HCT116 (cell line): Measurements from ENCODE around the gene ETV4. TPM values are rescaled to one million over a fixed set of nuclear protein-coding genes. Genes with fewer than 3 reads are reported as not detected.

Experiments used
- ATAC-seq: fragments of 200-7000 bp; cut with Tn5 transposase; 2 replicates; pipeline ENCODE4 v1.9.1; 2020; ENCODE audit warnings: mild to moderate bottlenecking, moderate library complexity
- BruUV-seq: library from RNA; stranded (reverse); fragments of 400-500 nt; replicated peaks from 2 replicates; lab custom pipeline; 2021; lab: Mats Ljungman, UMichigan
- CTCF ChIA-PET: fragments of 300-600 bp; sonication (Branson Sonifier 250); formaldehyde crosslinking; loops from one replicate; lab custom pipeline; 2021; ENCODE audit warnings: antibody characterized with exemption; lab: Charles Lee
- POLR2A ChIA-PET: fragments of 300-600, 350-600 bp; sonication (Branson Sonifier 250); formaldehyde crosslinking; loops from one replicate; lab custom pipeline; 2021; ENCODE audit warnings: antibody characterized with exemption; lab: Charles Lee
- RAD21 ChIA-PET, 2 experiments: fragments of 300-600 bp; sonication (Branson Sonifier 250); formaldehyde crosslinking; loops; one replicate each; lab custom pipeline; 2023; ENCODE audit warnings: low total read pairs in 2 of 2; ENCODE audit not compliant: uncharacterized antibody in 2 of 2, unreplicated experiment in 2 of 2, low non-redundant PET in 1 of 2; lab: Charles Lee
- DNase-seq: peaks from one replicate; pipeline ENCODE4 v3.0.0-alpha.2; 2010; ENCODE audit warnings: low read depth, low spot score
- H2AFZ ChIP-seq: fragments of 200-600 bp; shearing (Covaris generic), sonication (generic); 2 replicates; pipeline ENCODE4 v1.6.1; 2017; ENCODE audit warnings: low read depth, mixed run types, mixed read lengths, antibody characterized with exemption, low read length; ENCODE audit not compliant: poor library complexity, severe bottlenecking
- H3K27ac ChIP-seq: 2 replicates; pipeline ENCODE4 v1.5.1; 2012; ENCODE audit warnings: low read depth, low read length
- H3K27me3 ChIP-seq: fragments of 200-600 bp; sonication (generic); 2 replicates; pipeline ENCODE4 v1.6.1; 2016; ENCODE audit warnings: mixed run types, low read length, mixed read lengths; ENCODE audit not compliant: insufficient read depth
- H3K36me3 ChIP-seq, 2 experiments: fragments of 200-500 bp in 1 of 2; fragments of 200-600 bp in 1 of 2; sonication (Bioruptor generic) in 1 of 2; sonication (generic) in 1 of 2; 2 replicates each; pipeline versions ENCODE4 v1.5.1 to v1.6.1; 2014 to 2016; ENCODE audit warnings: low read length in 2 of 2, inconsistent platforms in 1 of 2, mixed read lengths in 1 of 2, mixed run types in 1 of 2; ENCODE audit not compliant: insufficient read depth in 2 of 2, control insufficient read depth in 1 of 2
- H3K4me1 ChIP-seq, 2 experiments: fragments of 200-600 bp in 1 of 2; sonication (generic) in 1 of 2; 2 replicates each; pipeline versions ENCODE4 v1.5.1 to v1.6.1; 2012 to 2017; ENCODE audit warnings: low read length in 2 of 2, inconsistent platforms in 1 of 2, mild to moderate bottlenecking in 1 of 2, mixed read lengths in 1 of 2, mixed run types in 1 of 2, moderate library complexity in 1 of 2; ENCODE audit not compliant: insufficient read depth in 2 of 2, control insufficient read depth in 1 of 2
- H3K4me2 ChIP-seq: fragments of 200-600 bp; sonication (generic); 2 replicates; pipeline ENCODE4 v1.6.1; 2017; ENCODE audit warnings: mixed run types, low read length, mixed read lengths
- H3K4me3 ChIP-seq, 2 experiments: fragments of 200-600 bp in 1 of 2; sonication (generic) in 1 of 2; replicated peaks in 1 of 2; 2 replicates each; pipeline ENCODE4 v1.5.1; 2011 to 2016; ENCODE audit warnings: low read length in 2 of 2, control low read depth in 1 of 2, low read depth in 1 of 2, mild to moderate bottlenecking in 1 of 2, mixed read lengths in 1 of 2, mixed run types in 1 of 2
- H3K79me2 ChIP-seq: fragments of 200-600 bp; sonication (generic); 2 replicates; pipeline ENCODE4 v1.6.1; 2017; ENCODE audit warnings: mild to moderate bottlenecking, mixed run types, low read length, moderate library complexity, mixed read lengths; ENCODE audit not compliant: insufficient read depth
- H3K9ac ChIP-seq: fragments of 200-600 bp; sonication (generic); 2 replicates; pipeline ENCODE4 v1.6.1; 2016; ENCODE audit warnings: low read length, mixed read lengths
- H3K9me2 ChIP-seq: fragments of 200-600 bp; sonication (generic), shearing (Covaris generic); 2 replicates; pipeline ENCODE4 v1.6.1; 2017; ENCODE audit warnings: mixed run types, mild to moderate bottlenecking, moderate library complexity; ENCODE audit not compliant: insufficient read depth
- H3K9me3 ChIP-seq, 2 experiments: fragments of 200-500 bp in 1 of 2; fragments of 200-600 bp in 1 of 2; sonication (Bioruptor generic) in 1 of 2; sonication (generic) in 1 of 2; 2 replicates each; pipeline ENCODE4 v1.6.1; 2014 to 2017; ENCODE audit warnings: low read length in 2 of 2, mixed read lengths in 2 of 2, inconsistent platforms in 1 of 2, low read depth in 1 of 2, mild to moderate bottlenecking in 1 of 2, mixed run types in 1 of 2, moderate library complexity in 1 of 2; ENCODE audit not compliant: control insufficient read depth in 1 of 2, insufficient read depth in 1 of 2
- H4K20me1 ChIP-seq: fragments of 200-600 bp; sonication (generic), shearing (Covaris generic); 2 replicates; pipeline ENCODE4 v1.6.1; 2017; ENCODE audit warnings: mixed run types, mild to moderate bottlenecking, moderate library complexity; ENCODE audit not compliant: insufficient read depth
- CBX3 ChIP-seq: IDR thresholded peaks from 2 replicates; pipeline ENCODE4 v1.6.1; 2012; ENCODE audit warnings: low read depth
- CEBPB ChIP-seq: IDR thresholded peaks from 2 replicates; pipeline ENCODE4 v1.6.1; 2012; ENCODE audit warnings: low read depth
- EGR1 ChIP-seq: IDR thresholded peaks from 2 replicates; pipeline ENCODE4 v1.6.1; 2012; ENCODE audit warnings: low read depth
- ELF1 ChIP-seq: IDR thresholded peaks from 2 replicates; pipeline ENCODE4 v1.6.1; 2012; ENCODE audit warnings: low read depth, borderline replicate concordance
- EZH2phosphoT487 ChIP-seq: fragments of 200-600 bp; IDR thresholded peaks from 2 replicates; pipeline ENCODE4 v1.6.1; 2018; ENCODE audit warnings: antibody characterized with exemption, borderline replicate concordance
- FOSL1 ChIP-seq: IDR thresholded peaks from 2 replicates; pipeline ENCODE4 v1.6.1; 2012; ENCODE audit warnings: low read depth
- JUND ChIP-seq: IDR thresholded peaks from 2 replicates; pipeline ENCODE4 v1.6.1; 2012
- POLR2A ChIP-seq: IDR thresholded peaks from 2 replicates; pipeline ENCODE4 v1.7.0; 2011; ENCODE audit warnings: borderline replicate concordance; ENCODE audit not compliant: insufficient read depth, insufficient read length; ENCODE audit errors: extremely low read depth
- POLR2AphosphoS5 ChIP-seq: IDR thresholded peaks from 2 replicates; pipeline ENCODE4 v1.6.1; 2011; ENCODE audit warnings: mild to moderate bottlenecking, low read depth, low read length, moderate library complexity
- RAD21 ChIP-seq: IDR thresholded peaks from 2 replicates; pipeline ENCODE4 v1.6.1; 2012; ENCODE audit warnings: low read depth, mild to moderate bottlenecking
- SIN3A ChIP-seq: IDR thresholded peaks from 2 replicates; pipeline ENCODE4 v1.6.1; 2012; ENCODE audit warnings: low read depth
- SRF ChIP-seq: IDR thresholded peaks from 2 replicates; pipeline ENCODE4 v1.6.1; 2012; ENCODE audit warnings: low read depth
- ZFX ChIP-seq: fragments of 450-650 bp; IDR thresholded peaks from 2 replicates; pipeline ENCODE4 v1.6.1; 2017
- ZNF274 ChIP-seq: fragments of 200-500 bp; sonication (Bioruptor generic); IDR thresholded peaks from 2 replicates; pipeline ENCODE4 v1.6.1; 2014; ENCODE audit warnings: mild to moderate bottlenecking, low read depth, low read length, inconsistent platforms
- intact Hi-C: fragments of 100-400 bp; cut with micrococcal nuclease; formaldehyde crosslinking; loops from 2 replicates; pipeline ENCODE4 v1.10.0; 2022
- total RNA-seq: library from RNA; stranded (reverse); gene quantifications from one replicate; pipeline ENCODE4 v1.2.1, GENCODE V29; 2021; ENCODE audit not compliant: unreplicated experiment
- TF ChIP-seq, protein P1 (sequence below): IDR thresholded peaks from 2 replicates; pipeline ENCODE4 v1.6.1; 2011; ENCODE audit warnings: mild to moderate bottlenecking, low read length, moderate library complexity; ENCODE audit not compliant: insufficient replicate concordance; ENCODE audit errors: extremely low read depth
- TF ChIP-seq, protein P2 (sequence below): IDR thresholded peaks from 2 replicates; pipeline ENCODE4 v1.6.1; 2012
- TF ChIP-seq, protein P3 (sequence below), 3 experiments: fragments of 200-600 bp in 1 of 3; sonication (generic) in 1 of 3; IDR thresholded peaks in 2 of 3; conservative IDR thresholded peaks in 1 of 3; 2 replicates each; pipeline ENCODE4 v1.5.1; 2012 to 2017; ENCODE audit warnings: low read depth in 2 of 3, low read length in 2 of 3, antibody characterized with exemption in 1 of 3, borderline replicate concordance in 1 of 3, control low read depth in 1 of 3, mild to moderate bottlenecking in 1 of 3, mixed read lengths in 1 of 3, mixed run types in 1 of 3, moderate library complexity in 1 of 3; ENCODE audit not compliant: insufficient read depth in 1 of 3
- TF ChIP-seq, protein P4 (sequence below): IDR thresholded peaks from 2 replicates; pipeline ENCODE4 v1.6.1; 2012
- TF ChIP-seq, protein P5 (sequence below): IDR thresholded peaks from 2 replicates; pipeline ENCODE4 v1.6.1; 2012; ENCODE audit warnings: low read depth

ETV4 gene
- total RNA-seq, 1 experiment from 2014 or later: 51.5 TPM

DNA sequence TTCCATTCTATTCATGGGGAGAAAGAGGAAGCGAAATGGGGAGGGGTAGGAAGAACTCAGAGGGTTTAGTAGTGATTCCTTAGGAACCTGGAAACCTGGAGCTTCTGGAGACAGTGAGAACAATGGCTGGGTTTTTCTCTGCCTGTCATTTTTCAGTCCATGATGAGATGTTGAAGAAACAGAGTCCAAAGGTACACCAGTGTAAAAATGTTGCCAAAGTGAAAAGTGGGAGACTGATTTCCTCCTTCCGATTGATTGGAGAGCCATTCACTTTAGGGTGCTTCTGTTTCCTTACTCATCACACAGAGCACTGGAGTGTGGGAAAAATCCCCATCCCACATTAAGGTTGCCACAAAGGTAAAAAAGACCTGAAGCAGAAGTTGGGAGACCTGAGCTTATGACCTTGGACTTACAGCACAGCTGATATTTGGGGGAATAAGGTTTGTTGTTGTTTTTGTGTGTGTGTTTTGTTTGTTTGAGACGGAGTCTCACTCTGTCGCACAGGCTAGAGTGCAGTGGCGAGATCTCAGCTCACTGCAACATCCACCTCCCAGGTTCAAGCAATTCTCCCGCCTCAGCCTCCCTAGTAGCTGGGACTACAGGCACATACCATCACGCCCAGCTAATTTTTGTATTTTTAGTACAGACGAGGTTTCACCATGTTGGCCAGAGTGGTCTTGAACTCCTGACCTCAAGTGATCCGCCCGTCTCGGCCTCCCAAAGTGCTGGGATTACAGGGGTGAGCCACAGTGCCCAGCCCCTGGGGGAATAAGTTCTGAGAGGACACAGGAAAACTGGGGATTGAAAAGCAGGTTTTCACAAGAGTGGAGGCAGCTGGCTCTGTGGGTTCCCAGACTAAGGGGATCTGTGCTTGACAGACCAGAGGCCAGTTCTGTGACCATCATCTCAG is 63.8 kb downstream of the ETV4 start:
- Histone ChIP-seq H3K79me2 (peaks cover 35% of the 10 kb centered on the region), H3K9me2 (no peaks in the 10 kb centered on the region), H3K9ac (no peak overlapping the region), H3K4me3 (no peak overlapping the region), H3K36me3 (no peaks in the 10 kb centered on the region), H3K9me3 (no peaks in the 10 kb centered on the region), H3K27ac (no peak overlapping the region), H3K4me2 (no peak overlapping the region), H3K4me1 (peaks cover 11 to 13% of the 10 kb centered on the region in 2 experiments), H4K20me1 (no peaks in the 10 kb centered on the region), H3K27me3 (no peaks in the 10 kb centered on the region), H2AFZ (peak overlapping the region; percentile 8)
- BruUV-seq: no TSS peak
- ChIA-PET RAD21 (interaction anchor here (0.6 to 2.9 kb wide), 4 partner anchors 47 to 89 kb away, joined by 4 to 31 read pairs (median 10); partner anchors contain the start of gene ARL4D (in 1 of the 2)), POLR2A (interaction anchor here (0.6 to 5.7 kb wide), 8 partner anchors 82 to 1225 kb away, joined by 3 to 68 read pairs (median 14); partner anchors contain the start of gene ARL4D), CTCF (interaction anchor here (1.5 to 4.9 kb wide), 5 partner anchors 8 to 114 kb away, joined by 5 to 194 read pairs (median 21); partner anchors contain the start of gene ARL4D)
- intact Hi-C loops: loop anchor here (1.0 to 5.0 kb wide), 3 partner anchors 54 to 145 kb away; no protein-coding TSS in a partner anchor
- no peak for DNase-seq
- no peak for ATAC-seq
- TF ChIP-seq, protein P1, sequence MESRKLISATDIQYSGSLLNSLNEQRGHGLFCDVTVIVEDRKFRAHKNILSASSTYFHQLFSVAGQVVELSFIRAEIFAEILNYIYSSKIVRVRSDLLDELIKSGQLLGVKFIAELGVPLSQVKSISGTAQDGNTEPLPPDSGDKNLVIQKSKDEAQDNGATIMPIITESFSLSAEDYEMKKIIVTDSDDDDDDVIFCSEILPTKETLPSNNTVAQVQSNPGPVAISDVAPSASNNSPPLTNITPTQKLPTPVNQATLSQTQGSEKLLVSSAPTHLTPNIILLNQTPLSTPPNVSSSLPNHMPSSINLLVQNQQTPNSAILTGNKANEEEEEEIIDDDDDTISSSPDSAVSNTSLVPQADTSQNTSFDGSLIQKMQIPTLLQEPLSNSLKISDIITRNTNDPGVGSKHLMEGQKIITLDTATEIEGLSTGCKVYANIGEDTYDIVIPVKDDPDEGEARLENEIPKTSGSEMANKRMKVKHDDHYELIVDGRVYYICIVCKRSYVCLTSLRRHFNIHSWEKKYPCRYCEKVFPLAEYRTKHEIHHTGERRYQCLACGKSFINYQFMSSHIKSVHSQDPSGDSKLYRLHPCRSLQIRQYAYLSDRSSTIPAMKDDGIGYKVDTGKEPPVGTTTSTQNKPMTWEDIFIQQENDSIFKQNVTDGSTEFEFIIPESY: no peak
- TF ChIP-seq, protein P2, sequence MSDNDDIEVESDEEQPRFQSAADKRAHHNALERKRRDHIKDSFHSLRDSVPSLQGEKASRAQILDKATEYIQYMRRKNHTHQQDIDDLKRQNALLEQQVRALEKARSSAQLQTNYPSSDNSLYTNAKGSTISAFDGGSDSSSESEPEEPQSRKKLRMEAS: no peak
- TF ChIP-seq, protein P3, sequence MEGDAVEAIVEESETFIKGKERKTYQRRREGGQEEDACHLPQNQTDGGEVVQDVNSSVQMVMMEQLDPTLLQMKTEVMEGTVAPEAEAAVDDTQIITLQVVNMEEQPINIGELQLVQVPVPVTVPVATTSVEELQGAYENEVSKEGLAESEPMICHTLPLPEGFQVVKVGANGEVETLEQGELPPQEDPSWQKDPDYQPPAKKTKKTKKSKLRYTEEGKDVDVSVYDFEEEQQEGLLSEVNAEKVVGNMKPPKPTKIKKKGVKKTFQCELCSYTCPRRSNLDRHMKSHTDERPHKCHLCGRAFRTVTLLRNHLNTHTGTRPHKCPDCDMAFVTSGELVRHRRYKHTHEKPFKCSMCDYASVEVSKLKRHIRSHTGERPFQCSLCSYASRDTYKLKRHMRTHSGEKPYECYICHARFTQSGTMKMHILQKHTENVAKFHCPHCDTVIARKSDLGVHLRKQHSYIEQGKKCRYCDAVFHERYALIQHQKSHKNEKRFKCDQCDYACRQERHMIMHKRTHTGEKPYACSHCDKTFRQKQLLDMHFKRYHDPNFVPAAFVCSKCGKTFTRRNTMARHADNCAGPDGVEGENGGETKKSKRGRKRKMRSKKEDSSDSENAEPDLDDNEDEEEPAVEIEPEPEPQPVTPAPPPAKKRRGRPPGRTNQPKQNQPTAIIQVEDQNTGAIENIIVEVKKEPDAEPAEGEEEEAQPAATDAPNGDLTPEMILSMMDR (IDR thresholded peaks at IDR 0.05 in 2 of 3, conservative IDR thresholded peaks at IDR 0.05 in 1 of 3; ENCODE audit: borderline replicate concordance in 1 of 3, insufficient read depth in 1 of 3, low read depth in 2 of 3, low read length in 2 of 3): no peak
- no peak for TF ChIP-seq SRF
- TF ChIP-seq POLR2AphosphoS5: no peak
- TF ChIP-seq POLR2A: no peak
- no peak for TF ChIP-seq ZNF274
- no peak for TF ChIP-seq EZH2phosphoT487
- TF ChIP-seq, protein P4, sequence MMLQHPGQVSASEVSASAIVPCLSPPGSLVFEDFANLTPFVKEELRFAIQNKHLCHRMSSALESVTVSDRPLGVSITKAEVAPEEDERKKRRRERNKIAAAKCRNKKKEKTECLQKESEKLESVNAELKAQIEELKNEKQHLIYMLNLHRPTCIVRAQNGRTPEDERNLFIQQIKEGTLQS: no peak
- no peak for TF ChIP-seq ELF1
- TF ChIP-seq RAD21: no peak
- no peak for TF ChIP-seq ZFX
- no peak for TF ChIP-seq SIN3A
- TF ChIP-seq, protein P5, sequence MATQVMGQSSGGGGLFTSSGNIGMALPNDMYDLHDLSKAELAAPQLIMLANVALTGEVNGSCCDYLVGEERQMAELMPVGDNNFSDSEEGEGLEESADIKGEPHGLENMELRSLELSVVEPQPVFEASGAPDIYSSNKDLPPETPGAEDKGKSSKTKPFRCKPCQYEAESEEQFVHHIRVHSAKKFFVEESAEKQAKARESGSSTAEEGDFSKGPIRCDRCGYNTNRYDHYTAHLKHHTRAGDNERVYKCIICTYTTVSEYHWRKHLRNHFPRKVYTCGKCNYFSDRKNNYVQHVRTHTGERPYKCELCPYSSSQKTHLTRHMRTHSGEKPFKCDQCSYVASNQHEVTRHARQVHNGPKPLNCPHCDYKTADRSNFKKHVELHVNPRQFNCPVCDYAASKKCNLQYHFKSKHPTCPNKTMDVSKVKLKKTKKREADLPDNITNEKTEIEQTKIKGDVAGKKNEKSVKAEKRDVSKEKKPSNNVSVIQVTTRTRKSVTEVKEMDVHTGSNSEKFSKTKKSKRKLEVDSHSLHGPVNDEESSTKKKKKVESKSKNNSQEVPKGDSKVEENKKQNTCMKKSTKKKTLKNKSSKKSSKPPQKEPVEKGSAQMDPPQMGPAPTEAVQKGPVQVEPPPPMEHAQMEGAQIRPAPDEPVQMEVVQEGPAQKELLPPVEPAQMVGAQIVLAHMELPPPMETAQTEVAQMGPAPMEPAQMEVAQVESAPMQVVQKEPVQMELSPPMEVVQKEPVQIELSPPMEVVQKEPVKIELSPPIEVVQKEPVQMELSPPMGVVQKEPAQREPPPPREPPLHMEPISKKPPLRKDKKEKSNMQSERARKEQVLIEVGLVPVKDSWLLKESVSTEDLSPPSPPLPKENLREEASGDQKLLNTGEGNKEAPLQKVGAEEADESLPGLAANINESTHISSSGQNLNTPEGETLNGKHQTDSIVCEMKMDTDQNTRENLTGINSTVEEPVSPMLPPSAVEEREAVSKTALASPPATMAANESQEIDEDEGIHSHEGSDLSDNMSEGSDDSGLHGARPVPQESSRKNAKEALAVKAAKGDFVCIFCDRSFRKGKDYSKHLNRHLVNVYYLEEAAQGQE: no peak
- no peak for TF ChIP-seq FOSL1
- no peak for TF ChIP-seq CEBPB
- no peak for TF ChIP-seq EGR1
- TF ChIP-seq CBX3: no peak
- no peak for TF ChIP-seq JUND
